Tongue (tissue), 2 donors: Measurements from ENCODE around the gene AKAP13. TPM values are rescaled to one million over a fixed set of nuclear protein-coding genes. Genes with fewer than 3 reads are reported as not detected.
"Not testable (repeated sequence)": the region's sequence is repeated elsewhere in the genome, so short reads cannot be mapped to it uniquely, and the experiment has no call there.

Experiments used
- DNase-seq: peaks from one replicate; pipeline ENCODE4 v3.0.0-alpha.2; 2015
- total RNA-seq: library from RNA; depleted of rRNA; stranded (reverse); fragments of >200 nt; gene quantifications from one replicate; pipeline ENCODE4 v1.2.3, GENCODE V29; 2014

Gene AKAP13
- total RNA-seq, 1 donor from 2014 or later = 192 TPM

DNA sequence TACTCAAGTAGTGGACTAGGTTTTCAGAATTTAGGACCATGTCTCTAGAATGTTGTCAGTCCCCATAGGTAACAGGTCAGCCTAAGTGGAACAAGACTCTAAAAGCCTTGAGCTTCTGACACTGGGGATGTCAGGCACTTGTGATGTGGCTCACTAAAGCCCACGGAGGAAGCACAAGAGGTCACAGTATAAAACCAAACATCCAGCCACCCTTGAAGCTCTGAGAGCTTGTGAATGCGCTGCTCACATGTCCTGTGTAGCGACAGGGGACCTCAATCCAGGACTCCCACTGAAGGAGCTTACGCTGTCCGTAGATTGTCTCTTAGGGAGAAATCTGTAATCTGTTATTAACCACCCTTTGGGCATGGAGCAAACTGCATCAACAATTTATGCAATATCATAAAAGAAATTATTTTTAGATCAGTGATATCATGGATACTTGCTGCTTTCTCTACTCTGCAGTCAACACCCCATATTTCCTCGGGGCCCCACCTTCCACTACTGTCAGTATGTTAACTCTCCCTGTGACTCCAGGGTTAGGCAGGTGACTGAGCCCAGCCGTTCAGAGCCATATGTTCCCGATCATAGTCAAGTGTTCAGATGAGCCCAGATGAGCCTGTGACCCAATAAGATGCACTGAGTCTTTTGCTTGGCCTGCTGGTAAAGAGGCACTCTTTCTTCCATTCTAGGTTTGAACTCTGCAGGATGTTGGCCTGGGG is 32.2 kb upstream of the AKAP13 start:
- not testable (repeated sequence) for DNase-seq

DNA sequence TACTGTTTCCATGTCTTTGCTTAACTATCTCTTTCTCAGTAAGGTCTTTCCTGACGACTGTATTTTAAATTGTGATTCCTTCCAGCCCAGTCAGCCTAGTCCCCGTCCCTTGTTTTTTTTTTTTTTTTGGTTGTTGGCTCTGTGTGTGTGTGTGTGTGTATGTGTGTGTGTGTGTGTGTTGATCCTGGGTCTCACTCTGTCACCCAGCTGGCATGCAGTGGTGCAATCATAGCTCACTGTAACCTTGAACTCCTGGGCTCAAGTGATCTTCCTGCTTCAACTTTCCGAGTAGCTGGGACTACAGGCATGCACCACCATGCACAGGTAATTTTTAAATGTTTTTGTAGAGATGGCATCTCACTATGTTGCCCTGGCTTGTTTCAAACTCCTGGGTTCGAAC is 31.3 kb upstream of the AKAP13 start:
- not testable (repeated sequence) for DNase-seq

DNA sequence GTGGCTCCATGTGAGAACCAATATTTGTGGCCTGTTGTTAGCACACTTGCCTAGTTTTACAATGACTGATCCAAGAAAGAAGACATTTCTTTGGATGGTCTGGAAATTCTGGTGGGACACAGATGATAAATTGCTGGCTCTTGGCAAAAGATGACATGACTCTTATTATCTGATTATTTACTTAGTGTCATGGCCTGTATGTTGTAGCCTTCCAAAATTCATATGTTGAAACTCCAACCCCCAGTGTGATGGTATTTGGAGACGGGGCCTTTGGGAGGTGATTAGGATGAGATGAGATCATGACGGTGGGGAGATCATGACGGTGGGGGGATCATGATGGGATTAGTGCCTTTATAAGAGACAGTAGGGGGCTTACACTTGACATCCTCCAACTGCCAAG is 30.0 kb upstream of the AKAP13 start:
- DNase-seq = no peak

DNA sequence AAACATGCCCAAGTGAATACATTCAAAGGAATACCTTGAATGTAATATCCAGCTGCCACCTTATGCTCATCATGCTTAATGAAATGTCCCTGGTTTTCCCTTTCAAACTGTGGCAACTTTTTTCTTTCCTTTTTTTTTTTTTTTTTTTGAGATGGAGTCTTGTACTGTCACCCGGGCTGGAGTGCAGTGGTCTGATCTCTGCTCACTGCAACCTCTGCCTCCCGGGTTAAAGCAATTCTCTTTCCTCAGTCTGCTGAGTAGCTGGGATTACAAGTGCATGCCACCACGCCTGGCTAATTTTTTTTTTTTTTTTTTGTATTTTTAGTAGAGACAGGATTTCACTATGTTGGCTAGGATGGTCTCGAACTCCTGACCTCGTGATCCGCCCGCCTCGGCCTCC is 28.9 kb upstream of the AKAP13 start:
- not testable (repeated sequence) for DNase-seq

DNA sequence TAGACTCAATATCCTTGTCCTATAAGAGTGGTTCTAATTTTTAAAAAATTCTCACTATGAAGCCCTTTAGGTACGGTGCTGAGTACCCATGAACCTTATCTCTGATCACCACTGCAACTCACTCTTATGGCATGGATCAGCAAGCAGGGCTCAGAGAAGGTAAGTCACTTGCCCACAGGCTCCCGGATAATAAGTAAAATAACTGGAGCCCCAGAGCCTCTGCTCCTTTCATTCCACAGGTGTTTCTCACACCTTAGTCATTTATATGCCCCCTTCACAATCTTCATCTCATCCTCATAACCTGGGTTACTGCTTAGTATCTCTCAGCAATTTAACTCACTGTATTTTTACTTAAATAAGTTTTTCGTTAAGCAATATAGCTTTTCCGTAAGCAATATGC is 28.4 kb upstream of the AKAP13 start:
- DNase-seq = no peak

DNA sequence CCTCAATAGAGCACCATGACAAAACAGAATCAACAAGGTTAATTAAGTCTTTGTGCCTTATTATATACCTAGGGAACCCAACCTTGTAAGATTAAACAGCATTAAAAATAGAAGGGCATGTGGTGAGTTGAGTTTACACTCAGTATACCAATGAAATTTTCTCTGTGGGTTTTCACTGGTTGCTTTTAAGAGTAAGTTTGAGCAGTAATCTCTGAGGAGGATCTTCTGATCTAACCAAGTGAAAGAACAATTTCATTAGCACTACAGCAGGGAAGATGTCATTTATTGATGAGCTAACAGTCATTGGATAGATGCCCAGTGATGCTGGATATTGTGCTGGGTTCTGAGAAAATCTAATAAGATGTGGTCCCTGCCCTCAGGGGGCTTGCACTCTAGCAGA is 26.9 kb upstream of the AKAP13 start:
- no peak for DNase-seq

DNA sequence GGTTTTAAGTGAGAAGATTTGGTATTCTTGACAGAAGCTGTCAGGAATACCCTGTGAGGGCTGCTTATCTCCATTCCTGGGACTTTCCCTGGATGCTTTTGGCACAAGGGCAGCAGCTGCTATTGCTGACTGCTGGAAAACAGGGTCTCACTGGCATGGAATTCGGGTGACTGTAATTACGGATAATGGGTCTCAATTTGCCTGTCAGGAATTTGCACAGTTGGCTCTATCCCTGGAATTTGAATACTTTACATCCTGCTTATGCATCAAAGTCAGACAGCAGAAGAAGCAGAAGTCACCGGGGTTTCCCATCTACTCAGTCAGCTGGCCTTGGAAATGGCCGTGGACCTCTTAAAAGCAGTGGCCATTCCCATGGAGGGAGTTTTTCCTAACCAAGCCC is 25.9 kb upstream of the AKAP13 start:
- peak; percentile 69 for DNase-seq

DNA sequence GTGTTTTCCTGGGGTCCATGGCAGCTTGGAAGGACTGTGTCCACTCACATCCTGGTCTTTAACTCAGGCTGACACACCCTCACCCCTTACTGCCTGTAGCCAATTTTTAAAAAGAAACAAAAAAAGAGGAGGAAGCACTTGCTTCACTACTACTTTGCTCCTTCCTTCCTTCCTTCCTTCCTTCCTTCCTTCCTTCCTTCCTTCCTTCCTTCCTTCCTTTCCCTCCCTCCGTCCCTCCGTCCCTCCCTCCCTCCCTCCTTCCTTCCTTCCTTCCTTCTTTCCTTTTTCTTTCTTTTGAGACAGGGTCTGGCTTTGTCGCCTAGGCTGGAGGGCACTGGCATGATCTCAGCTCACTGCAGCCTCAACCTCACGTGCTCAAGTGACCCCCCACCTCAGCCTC is 25.5 kb upstream of the AKAP13 start:
- no peak for DNase-seq

DNA sequence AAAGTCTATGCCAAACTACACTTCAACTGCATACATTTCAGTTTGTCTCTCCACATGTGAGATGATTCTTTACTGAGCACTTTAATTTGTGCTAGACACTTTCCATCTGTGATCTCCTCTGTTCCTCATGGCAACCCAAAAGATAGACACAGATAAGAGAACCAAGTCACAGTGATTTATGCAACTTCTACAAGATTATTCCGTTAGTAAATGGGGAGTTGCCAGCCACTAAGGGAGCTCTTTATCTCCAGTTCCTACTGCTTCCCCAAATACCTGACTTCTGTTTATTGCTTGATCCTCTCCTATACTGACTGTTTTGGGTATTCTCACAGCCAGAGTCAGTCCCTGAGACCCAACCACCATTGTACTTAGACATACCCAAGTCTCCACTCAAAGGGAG is 24.1 kb upstream of the AKAP13 start:
- no peak for DNase-seq

DNA sequence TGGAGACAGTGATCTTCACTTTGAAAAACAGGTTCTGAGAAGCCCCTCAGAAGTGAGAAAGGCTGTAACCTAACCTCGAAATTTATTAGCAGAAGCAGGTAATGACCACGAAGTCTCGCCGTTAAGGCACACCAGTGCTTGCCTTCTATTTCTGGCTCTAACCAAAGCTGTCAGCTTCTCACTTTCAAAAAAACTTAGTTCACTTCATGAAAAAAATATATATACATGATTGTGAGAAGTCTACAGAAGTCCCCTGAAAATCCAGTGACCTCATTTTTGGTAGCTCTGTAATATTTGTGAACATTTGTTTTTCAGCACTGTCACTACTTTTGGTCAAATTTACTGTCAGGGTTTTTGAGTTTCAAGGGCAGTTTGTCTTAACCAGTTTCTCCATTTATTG is 19.1 kb upstream of the AKAP13 start:
- no peak for DNase-seq

DNA sequence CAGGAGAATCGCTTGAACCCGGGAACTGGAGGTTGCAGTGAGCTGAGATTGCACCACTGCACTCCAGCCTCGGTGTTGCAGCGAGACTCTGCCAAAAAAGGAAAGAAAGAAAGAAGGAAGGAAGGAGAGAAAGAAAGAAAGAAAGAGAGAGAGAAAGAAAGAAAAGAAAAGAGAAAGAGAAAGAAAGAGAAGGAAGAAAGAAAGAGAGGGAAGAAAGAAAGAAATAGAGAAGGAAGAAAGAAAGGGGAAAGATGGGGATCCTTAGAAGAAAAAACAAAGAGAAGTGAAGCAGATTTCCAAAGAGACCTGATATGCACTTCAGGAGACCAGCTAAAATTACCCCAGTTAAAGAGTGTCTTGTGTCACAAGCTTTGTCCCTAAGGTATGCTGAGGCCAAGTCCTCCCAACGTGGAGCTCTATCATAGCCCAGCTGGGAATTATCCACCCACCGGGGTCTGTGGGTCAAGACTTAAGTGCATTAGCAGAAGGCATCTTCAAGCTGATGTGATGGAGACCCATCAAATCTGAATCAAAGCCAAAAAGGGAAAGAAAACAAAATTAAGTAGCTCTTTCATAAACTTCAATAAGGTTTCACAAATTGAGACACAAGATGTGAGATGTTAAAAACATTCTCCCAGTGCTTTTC is 17.8 kb upstream of the AKAP13 start:
- DNase-seq = no peak

DNA sequence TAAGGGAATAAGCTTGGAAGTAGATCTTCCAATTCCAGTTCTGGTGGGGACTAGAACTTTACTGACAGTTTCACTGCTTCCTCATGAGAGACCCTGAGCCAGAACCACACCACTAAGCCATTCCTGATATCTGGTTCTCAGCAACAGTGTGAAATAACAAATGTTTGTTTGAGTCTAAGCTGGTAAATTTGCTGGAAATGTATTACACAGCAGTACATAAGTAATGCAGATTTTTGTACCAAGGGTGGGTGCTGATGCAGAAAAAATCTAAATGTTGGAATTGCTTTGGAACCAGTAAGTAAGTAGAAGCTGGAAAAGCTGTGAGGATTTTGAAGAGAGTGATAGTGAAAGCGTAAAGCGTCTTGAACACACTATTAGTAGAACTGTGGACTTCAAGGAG is 14.4 kb upstream of the AKAP13 start:
- DNase-seq = no peak

DNA sequence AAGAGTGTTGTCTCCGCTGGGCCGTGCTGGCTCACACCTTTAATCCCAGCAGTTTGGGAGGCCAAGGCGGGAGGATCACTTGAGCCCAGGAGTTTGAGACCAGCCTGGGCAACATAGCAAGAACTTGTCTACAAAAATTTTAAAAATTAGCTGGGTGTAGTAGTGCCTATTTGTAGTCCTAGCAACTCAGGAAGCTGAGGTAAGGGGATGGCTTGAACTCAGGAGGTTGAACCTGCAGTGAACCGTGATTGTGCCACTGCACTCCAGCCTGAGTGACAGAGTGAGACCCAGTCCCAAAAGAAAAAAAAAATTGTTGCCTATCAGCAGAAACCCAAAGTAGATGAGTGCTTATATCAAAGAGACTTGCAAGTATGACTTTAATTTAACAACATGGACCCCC is 12.7 kb upstream of the AKAP13 start:
- no peak for DNase-seq

DNA sequence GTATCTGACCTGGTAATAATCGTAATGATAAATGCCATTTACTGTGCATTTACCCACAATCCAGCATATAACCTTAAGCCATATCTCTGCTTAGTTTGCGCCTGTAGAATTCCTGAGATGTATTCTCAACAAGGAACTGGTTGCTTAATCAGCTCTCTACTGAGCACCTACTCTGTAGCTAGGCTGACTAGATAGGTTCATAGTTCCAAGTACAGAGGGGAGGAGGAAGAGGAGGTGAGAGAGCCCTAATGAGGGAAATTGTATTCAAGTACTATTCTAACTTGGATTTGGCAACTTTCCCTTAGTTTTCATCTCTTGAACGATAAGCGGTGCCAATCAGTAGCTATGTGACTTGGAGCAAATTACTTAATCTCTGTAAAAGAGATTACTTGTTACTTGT is 5.6 kb upstream of the AKAP13 start:
- DNase-seq = no peak

DNA sequence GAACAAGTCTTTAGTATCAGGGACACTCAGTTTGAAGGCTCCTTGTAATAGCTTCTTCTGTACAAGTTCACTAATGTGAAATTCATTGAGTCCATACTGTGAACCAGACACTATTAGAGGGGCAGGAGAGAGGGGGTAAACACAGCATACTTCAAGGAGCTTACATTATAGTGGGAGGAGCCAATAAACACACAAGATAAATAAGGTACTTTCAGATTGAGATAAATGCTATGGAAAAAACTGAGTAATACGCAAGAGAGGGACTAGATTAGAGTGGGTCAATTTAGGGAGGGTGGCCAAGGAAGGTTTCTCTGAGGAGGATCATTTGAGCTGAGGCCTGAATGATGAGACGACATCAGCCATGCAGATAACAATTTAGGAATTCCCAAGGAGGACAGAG is 3.1 kb upstream of the AKAP13 start:
- no peak for DNase-seq

DNA sequence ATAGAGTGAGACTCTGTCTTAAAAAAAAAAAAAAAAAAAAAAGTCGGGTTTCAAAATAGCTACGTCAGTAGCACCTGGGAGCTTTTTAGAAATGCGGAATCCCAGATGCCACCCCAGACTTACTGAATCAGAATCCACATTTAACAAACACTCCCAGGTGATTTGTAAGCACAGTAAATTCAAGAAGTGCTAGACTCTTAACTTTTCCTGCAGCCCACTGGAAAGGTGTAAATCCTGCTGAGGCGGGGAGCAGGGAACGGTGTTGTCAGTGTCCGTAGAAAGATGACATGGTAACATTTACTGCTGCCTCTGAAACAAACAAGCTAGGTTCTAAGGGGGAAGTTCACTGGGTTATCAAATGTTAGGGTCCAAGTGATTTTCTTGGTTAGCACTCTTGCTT is 2.4 kb upstream of the AKAP13 start:
- DNase-seq = no peak

DNA sequence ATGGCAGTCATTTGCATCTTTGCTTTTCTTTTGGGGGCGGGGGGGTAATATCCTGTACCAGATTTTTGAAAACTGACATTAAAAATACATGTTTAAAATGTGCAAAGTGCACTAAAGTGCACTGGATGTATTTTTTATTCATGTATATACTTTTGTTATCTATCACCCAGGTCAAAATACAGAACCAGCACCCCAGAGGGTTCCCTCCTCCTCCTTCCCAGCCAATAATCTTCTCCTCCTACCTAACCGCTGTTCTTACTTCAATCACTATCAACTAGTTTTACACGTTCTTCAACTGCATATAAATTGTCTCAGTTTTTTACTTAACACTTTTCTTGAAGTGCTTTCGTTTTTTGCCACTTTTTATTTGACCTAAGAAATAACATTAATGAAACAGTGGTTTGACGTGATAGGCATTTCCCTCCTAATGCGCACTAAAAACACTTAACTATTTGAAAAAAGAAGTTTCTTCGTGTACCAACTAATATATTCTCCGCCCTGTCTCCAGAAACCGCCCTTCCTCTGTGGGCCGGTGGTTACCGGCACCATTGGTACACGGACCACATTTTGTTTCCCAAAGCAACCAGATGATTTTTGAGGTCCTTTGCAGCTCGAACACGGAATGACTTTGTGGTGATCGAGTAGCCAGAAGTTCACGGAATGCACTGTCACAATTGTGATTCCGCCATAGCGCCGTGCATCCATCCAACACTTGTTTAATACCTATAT is 836 bp upstream of the AKAP13 start:
- DNase-seq = peak; percentile 38

DNA sequence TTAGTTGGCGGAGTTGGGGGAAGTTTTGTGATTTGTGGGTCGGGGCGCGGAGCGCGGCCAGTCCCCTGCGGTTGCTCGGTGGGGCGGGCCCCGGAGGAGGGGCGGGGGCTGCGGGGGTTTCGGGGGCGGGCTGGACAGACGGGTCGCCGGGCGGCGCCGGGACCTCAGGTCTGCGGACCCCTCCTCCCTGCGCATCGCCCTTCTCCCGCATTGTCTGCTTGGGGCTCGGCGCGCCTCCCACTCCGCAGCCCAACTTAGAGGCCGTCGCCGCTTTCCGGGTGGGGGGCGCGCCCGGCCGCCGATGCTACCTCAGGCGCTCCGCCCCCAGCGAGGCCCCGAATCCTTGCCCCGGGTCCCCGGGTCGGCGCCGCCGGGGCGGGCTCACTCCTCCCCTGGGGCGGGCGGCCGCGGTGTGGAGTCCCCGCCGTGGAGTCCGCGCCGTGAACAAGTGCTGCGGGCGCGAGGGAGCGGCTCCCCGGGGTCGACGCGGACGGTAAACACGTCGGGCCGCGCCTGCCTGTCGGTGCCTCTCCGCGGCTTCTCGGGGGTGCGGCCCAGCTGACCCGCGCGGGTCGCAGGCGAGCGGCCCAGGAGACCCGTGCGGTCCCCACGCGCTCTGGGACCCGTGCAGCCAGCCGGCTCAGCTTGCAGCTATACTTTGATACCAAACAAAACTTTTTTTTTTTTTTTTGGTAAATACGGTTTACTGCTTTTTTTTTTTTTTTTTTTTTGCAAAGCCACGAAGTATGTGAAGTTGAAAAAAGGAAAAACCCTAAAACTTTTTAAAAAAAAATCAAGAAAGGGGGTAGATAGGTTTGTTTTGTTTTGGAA is 624 bp downstream of the AKAP13 start:
- DNase-seq = no peak

DNA sequence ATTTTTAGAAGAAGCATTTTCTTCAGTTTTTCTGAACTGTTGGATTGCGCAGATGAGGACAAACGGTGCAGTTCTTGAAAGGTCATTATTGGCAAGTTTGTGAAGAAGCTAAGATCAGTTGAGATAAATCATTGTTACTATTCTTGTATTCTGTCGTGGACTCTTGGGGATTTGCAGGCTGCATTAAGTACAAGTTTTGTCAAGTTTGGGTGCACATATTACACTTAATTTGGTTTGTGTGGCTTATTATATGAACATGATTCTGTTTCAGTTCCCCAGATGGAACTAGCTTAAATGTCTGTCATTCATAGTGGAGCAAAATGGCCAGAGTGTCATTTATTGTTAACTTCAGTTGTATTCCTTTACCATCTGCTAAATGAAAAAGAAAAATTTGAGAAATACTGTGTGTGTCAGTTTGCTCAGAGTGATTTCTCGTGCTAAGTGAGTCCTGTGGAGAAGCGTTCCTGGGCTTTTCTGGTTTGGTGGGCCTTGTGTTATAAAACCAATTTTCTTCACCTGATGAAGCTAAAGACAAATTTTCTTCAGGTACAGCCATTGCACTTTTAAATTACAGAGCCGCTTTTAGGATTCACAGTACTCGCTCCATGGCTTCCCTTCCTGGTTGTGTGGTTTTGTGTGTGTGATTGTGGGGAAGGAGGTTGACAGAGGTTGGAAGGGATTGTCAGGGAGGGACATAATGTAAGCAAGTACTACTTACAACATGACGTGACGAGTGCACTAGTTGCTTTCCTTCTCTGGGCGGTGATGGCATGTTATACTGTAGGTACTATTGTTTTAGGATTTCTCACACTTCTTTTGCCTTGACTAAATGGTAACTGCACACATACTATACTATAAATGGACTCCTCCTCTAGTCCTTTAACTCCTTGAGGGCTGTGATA is 1.7 kb downstream of the AKAP13 start:
- DNase-seq = no peak

DNA sequence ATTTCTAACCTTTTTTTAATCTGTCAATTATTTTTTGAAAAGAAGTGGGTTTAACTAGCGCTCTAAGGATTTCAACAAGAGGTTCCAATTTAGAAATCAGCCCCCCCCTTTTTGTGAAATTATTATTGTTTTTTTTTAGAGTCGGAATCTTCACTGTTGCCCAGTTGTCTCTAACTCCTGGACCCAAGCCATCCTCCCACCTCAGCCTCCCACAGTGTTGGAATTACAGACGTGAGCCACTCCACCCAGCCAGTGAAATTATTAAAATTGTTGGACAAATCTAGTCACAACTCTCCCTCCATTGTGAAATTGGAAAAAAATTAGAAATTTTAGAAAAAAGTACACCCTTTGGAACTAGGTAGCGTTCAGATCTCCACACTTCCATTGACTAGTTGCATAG is 2.5 kb downstream of the AKAP13 start:
- DNase-seq = no peak

DNA sequence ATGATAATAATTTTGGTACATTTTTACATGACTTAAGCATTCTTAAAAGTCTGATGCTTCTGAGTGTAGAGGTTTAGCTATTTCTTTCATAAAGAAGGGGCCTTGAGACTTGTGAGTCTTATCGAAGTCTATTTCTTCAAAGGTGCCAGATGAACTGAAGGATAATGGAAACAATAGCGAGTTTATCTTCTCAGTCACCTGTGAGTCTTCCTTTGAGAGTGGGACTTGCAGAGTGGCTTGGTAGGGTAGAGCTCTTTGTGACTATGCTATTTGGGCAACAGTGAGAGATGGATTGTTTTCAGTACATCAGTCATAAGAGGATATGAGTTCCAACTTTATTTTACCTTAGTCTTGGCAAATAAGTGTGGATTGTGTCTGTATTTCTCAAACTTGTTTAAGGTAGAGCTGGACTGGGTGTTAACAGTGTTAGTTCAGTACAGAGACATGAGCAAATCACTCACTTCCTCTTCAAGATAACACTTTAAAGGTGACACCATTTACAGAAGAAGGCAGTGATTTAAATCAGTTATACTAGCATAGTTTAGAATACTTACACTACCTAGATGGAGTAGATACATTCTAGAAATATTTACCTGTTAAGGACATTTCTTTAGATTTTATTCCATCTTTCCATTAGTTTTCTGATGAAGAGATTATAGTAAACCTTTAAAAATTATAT is 3.2 kb downstream of the AKAP13 start:
- DNase-seq = no peak
